ENCODE data around the gene KLF11.

The KLF11 gene

DNA sequence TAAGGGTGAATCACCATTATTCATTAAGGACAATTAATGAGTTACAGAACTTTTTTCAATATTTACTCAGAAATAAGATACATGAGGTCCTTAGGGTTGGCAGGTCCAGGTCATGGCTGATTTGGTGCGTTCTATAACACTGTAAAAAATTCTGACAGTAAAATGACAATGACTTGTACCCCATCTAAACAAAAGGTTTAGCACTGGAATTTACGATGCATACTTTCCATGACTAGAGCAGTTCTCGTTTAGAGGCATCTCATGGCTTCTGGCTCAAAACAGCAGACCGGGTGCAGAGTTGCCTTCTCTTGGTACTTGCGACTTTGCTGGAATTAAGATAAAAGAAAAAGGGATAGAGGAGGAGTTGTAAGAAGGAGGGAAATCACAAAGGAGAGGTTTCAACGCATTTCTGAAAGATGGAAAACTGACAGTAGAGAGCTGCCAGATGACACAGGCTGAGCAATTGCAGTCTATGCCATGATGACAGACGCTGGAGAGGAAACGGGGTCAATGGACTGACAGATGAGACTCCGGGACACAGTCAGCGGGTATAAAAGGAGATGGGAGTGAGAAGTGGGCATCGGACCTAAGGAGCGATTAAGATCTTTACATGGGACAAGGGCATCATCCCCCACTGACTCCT lies 41.0 kb downstream of the KLF11 start:
- Histone ChIP-seq H3K27ac (no peak overlapping the region), H3K27me3 (replicated peaks) (peaks cover 38% of the 10 kb centered on the region), H3K4me3 (ENCODE audit: low read depth, low read length) (no peak overlapping the region), H3K36me3 (replicated peaks) (no peaks in the 10 kb centered on the region)
- TF ChIP-seq, protein P1, sequence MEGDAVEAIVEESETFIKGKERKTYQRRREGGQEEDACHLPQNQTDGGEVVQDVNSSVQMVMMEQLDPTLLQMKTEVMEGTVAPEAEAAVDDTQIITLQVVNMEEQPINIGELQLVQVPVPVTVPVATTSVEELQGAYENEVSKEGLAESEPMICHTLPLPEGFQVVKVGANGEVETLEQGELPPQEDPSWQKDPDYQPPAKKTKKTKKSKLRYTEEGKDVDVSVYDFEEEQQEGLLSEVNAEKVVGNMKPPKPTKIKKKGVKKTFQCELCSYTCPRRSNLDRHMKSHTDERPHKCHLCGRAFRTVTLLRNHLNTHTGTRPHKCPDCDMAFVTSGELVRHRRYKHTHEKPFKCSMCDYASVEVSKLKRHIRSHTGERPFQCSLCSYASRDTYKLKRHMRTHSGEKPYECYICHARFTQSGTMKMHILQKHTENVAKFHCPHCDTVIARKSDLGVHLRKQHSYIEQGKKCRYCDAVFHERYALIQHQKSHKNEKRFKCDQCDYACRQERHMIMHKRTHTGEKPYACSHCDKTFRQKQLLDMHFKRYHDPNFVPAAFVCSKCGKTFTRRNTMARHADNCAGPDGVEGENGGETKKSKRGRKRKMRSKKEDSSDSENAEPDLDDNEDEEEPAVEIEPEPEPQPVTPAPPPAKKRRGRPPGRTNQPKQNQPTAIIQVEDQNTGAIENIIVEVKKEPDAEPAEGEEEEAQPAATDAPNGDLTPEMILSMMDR (IDR thresholded peaks at IDR 0.05; ENCODE audit: low read depth, low read length, missing control alignments), result no peak
- no peak for DNase-seq
- in situ Hi-C loops (cut with HindIII; ENCODE audit: low pct_ligation_motif_present, low sequenced_read_pairs), result no loop called here

DNA sequence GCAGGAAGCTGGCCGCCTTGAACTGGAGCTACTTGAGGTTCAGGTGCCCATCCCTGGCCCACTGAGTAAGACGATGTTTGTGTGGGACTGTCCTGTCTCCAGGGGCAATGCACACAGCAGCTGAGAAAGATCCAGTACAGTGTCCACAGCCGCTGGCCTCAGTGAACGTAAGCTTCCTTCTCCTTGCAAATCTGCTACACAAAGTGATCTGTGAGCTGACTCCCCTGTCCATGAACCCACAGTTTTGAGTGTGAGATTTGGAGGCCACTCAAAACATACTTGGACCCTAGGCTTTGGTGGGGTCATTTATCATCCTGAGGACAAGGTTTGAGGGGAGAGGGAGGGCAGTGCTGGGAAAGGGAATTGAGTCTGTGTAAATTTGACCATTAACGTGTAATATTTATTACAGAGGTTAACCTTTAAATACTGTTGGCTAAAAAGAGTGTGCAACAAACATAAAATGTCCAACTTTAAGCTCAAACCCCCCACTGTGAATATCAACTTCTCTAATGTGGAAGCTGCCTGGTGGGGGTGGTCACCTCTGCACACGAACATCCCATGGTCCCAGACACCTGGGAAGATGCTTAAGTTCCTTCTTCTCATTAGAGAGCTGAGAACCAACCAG lies 41.8 kb downstream of the KLF11 start:
- peaks cover 46% of the 10 kb centered on the region for H3K27me3 ChIP-seq (replicated peaks)
- no peak overlapping the region for H3K4me3 ChIP-seq (ENCODE audit: low read depth, low read length)
- DNase-seq, result no peak
- no peak overlapping the region for H3K27ac ChIP-seq
- in situ Hi-C loops (cut with HindIII; ENCODE audit: low pct_ligation_motif_present, low sequenced_read_pairs), result no loop called here
- H3K36me3 ChIP-seq (replicated peaks), result no peaks in the 10 kb centered on the region
- TF ChIP-seq, protein P1 (IDR thresholded peaks at IDR 0.05; ENCODE audit: low read depth, low read length, missing control alignments), result no peak

DNA sequence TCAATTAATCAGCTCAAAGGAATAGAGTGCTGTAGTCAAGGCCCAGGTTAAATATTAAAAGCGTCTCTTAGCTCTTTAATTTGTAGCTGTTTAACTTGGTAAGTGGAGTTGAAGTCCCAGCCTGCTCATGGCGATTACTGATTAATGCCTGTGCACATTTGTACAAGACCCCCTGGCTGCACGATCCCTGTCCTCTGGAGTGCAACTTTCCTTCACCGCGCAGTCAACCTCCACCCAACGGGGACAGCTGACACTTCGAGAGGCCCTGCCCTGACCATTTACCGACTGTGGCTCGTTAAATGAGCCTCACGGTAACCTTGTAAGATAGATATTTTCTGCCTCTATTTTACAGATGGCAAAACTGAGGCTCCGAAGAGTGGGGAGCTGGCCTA lies 42.3 kb downstream of the KLF11 start:
- Histone ChIP-seq H3K27me3 (replicated peaks) (peaks cover 45% of the 10 kb centered on the region), H3K4me3 (ENCODE audit: low read depth, low read length) (no peak overlapping the region), H3K27ac (no peak overlapping the region), H3K36me3 (replicated peaks) (no peaks in the 10 kb centered on the region)
- in situ Hi-C loops (cut with HindIII; ENCODE audit: low pct_ligation_motif_present, low sequenced_read_pairs), result no loop called here
- no peak for DNase-seq
- TF ChIP-seq, protein P1 (IDR thresholded peaks at IDR 0.05; ENCODE audit: low read depth, low read length, missing control alignments), result no peak

DNA sequence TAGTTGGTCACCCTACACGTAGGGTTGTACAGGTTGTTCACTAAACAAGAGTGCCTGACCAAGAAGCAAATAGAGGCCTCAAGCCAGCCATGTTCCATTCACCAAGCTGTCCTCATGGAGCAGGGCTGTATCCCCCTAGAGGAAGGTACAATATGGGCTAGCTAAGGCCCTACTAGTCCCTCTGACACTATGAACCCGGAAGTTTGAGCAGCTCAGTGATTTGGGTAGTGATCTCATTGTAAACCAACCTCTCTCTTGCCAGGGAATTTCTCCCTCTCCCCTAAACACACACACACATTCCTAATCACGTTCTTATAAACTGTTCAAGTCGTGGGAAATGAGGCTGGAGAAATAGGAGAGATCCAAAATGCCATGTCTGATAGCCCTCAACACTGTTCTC lies 43.6 kb downstream of the KLF11 start:
- in situ Hi-C loops (cut with HindIII; ENCODE audit: low pct_ligation_motif_present, low sequenced_read_pairs), result no loop called here
- H3K27me3 ChIP-seq (replicated peaks), result peaks cover 50% of the 10 kb centered on the region
- H3K4me3 ChIP-seq (ENCODE audit: low read depth, low read length), result no peak overlapping the region
- H3K36me3 ChIP-seq (replicated peaks), result no peaks in the 10 kb centered on the region
- TF ChIP-seq, protein P1 (IDR thresholded peaks at IDR 0.05; ENCODE audit: low read depth, low read length, missing control alignments), result no peak
- no peak for DNase-seq
- H3K27ac ChIP-seq, result no peak overlapping the region

DNA sequence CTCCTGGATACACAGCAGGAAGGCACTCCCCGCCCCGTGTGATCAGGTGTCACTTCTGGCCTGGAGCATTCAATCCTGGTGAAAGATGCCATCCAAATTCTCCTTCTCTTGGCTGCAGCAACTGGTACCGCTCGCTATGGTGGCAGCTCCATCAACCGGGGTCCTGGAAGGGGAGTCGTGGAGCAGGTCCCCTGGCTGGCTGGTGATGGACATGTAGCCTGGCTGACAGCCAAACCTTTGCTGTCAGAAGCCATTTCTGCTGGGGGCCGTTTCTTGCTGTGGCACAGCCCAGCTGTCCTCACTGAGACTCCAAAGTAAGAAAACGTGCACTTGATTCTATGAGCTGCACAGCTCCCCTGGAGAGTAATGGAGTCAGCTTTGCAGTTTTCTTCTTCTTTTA lies 44.0 kb downstream of the KLF11 start:
- H3K27me3 ChIP-seq (replicated peaks), result peaks cover 50% of the 10 kb centered on the region
- H3K4me3 ChIP-seq (ENCODE audit: low read depth, low read length), result no peak overlapping the region
- H3K36me3 ChIP-seq (replicated peaks), result no peaks in the 10 kb centered on the region
- no peak overlapping the region for H3K27ac ChIP-seq
- TF ChIP-seq, protein P1 (IDR thresholded peaks at IDR 0.05; ENCODE audit: low read depth, low read length, missing control alignments), result no peak
- in situ Hi-C loops (cut with HindIII; ENCODE audit: low pct_ligation_motif_present, low sequenced_read_pairs), result no loop called here
- no peak for DNase-seq

All from brain microvascular endothelial cell (primary cell).